Measurements from ENCODE around the gene GALNT16.
"Not testable (repeated sequence)": the region's sequence is repeated elsewhere in the genome, so short reads cannot be mapped to it uniquely, and the experiment has no call there.

Gene GALNT16

GRCh38 chr14:69259527-69260189 is at the start of gene GALNT16:
TSS of gene GALNT16 (plus strand) at chr14:69260158. CDS start at chr14:69260291, 133 bp downstream.
- DNase-seq: peak in 12 of 56 donors; percentile 14 to 55 (median 38)

- no peak for DNase-seq
These were observed 45.6 kb upstream of the GALNT16 start for GRCh38 chr14:69214393-69214792.

DNA sequence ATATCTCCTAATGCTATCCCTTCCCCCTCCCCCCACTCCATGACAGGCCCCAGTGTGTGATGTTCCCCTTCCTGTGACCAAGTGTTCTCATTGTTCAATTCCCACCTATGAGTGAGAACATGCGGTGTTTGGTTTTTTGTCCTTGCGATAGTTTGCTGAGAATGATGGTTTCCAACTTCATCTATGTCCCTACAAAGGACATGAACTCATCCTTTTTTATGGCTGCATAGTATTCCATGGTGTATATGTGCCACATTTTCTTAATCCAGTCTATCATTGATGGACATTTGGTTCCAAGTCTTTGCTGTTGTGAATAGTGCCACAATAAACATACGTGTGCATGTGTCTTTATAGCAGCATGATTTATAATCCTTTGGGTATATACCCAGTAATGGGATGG is 42.3 kb upstream of the GALNT16 start:
- DNase-seq: not testable (repeated sequence)

DNA sequence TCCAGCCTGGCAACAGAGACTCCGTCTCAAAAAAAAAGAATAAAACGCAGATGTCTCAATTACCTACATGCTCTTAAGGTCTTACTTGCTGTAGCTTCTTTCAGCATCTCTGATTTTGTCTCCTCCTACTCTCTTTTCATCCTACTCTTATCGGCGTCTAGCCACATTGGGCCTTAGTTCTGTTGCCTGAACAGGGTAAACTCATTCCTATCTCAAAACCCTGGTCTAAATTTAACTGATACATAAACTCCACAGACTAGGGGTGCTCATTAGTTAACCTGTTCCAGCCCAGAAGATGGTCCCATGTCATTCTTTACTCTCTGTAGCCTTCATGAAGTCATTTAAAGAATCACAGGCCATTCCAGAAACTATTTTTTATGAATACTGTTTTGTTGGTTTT is 35.0 kb upstream of the GALNT16 start:
- DNase-seq: no peak

DNA sequence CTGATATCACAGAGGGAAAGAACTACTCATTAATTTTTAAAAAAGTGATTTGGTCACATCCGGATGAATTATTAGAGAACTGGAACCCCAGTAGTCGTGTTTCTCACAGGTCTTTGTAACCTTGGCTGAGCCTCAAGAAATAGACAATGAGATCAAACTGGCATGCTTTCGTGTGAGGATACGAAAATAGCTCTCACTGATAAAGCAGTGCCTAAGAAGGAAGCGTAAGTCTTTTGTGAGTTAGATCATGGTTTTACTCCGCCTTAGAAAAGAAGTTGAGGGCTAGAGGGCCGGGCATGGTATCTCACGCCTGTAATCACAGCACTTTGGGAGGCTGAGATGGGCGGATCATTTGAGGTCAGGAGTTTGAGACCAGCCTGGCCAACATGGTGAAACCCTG is 33.8 kb upstream of the GALNT16 start:
- no peak for DNase-seq

- no peak for DNase-seq
These were observed 33.2 kb upstream of the GALNT16 start for GRCh38 chr14:69226736-69227135.

GRCh38 chr14:69231486-69231885 is 28.5 kb upstream of the GALNT16 start:
- no peak for DNase-seq

- no peak for DNase-seq
These were observed 27.6 kb upstream of the GALNT16 start for GRCh38 chr14:69232388-69232787.

DNA sequence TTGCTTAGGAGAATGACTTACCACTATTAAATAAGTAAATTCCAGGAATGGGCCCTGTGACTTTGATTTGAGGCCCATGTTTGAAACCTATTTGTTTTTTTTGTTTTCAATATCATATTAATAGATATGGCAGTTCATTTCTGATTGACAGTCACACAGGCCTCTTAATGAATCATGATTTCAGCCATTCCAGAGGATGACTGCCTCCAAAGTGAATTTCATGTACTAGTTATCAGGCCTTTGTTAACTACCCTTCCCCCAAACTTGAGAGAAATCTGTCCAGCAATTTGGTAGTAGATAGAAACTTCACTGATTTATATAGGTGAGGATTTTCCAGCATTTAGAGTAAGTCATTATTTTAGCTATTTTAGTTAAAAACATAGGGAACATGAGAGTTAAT is 25.9 kb upstream of the GALNT16 start:
- no peak for DNase-seq

GRCh38 chr14:69235708-69236107 is 24.2 kb upstream of the GALNT16 start:
- no peak for DNase-seq

GRCh38 chr14:69237142-69237541 is 22.8 kb upstream of the GALNT16 start:
- no peak for DNase-seq

GRCh38 chr14:69237584-69237983 is 22.4 kb upstream of the GALNT16 start:
- no peak for DNase-seq

GRCh38 chr14:69238883-69239282 is 21.1 kb upstream of the GALNT16 start:
- no peak for DNase-seq

DNA sequence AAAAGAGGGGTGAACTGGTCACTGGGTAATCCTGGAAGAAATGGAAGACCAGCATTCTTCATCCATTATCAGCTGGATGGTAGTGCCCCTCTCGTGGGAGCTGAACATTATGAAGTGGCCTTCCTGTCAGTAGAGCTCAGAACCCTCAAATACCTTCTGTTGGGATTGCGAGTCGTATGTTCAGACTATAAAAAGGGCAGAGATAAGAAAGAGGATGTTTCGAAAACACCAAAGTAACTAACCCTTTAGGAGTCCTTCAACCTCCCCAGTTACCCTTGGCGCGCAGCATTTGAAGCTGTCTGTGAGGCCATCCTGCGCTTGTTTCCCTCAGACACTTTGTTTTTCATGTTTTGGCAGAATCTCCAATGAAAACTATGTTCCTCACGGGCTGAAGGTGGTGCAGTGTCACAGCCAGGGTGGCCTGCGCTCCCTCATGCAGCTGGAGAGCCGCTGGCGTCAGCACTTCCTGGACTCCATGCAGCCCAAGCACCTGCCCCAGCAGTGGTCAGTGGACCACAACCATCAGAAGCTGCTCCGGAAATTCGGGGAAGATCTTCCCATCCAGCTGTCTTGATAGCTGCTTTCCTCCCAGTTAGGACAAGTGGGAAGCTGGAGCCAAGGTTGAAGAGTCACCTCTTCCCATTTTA is 19.3 kb upstream of the GALNT16 start:
- no peak for DNase-seq

DNA sequence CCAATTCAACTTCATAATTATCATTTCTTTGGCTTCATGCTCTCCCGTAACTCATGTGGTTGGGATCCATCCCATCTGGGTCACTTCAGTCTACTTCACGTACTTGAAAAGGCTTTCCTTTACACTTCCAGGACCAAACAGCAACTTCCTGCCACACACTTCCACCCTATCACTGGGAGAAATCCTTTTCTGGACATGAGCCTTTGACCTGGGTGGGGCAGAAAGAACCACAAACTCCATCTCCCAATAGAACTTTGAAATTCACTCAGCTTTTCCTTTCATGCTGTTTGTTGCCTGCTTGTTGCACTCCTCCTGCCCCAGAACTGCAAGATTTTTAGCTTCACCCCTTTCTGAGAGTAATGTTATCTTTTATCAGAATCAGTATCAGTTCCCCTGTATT is 18.4 kb upstream of the GALNT16 start:
- DNase-seq: no peak

DNA sequence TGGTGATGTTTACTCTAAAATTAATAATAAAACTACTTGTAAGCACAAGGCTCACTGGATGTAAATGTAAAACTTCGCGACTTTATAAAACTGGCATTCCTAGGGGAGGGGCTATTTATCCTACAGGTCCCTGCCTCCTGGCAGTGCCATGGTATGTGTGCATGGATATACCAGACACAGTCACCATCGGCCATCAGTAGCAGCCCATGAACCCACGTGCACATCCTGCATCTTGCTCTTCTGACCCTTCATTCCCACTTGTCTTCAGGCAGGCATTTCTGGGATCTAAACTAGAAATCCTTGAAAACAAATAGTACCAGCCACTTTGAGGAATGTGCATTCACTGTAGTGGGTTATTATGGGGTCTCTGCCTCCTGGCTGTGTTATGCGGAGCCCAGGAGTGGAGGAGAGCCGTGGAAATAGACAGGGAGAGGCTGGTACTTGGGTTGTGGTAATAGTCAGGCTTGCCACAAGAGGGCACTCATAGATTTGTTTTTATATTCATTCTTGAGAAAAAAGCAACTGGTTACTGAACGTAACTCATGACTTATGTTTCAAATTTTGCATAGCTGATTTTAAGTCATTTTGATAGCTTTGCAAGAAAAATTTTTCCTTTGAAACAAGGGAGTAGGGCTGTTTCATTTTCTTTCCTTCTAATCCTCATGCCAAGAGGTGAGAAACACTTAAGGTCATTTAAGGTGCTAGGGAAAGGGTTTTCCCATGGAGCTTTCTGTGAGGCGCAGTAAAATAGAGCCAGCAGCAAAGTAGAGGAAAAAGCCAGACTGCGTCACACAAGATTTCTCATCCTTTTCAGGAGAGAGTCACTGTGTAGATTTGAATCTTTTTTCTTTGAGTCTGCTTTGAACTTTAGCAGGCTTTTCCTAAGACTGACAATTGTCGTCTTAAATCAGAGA is 17.4 kb upstream of the GALNT16 start:
- DNase-seq: peak in 18 of 56 donors; percentile 8 to 75 (median 34)

DNA sequence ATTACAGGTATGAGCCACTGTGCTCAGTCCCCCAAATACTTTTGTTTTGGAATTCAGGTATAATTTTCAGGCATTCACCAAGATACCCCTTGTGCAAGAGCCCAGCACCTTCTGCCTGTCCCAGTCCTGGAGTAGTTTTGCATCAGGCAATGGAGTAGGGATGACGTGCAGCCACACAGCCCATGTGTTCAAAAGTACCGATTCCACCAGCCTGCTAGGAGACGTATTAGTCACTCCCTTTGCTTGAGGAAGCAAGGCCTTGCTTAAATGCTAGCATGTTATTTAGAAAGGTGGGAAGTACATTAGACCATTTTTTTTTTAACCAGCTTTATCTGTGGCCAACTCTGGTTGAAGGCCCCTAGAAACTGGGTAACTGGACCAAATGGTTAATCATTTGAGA is 15.0 kb upstream of the GALNT16 start:
- DNase-seq: no peak

GRCh38 chr14:69246331-69246730 is 13.6 kb upstream of the GALNT16 start:
- DNase-seq: no peak

GRCh38 chr14:69247676-69248440 is 12.1 kb upstream of the GALNT16 start:
- DNase-seq: no peak

GRCh38 chr14:69249603-69250002 is 10.4 kb upstream of the GALNT16 start:
- DNase-seq: no peak

GRCh38 chr14:69252851-69253250 is 7.1 kb upstream of the GALNT16 start:
- no peak for DNase-seq

- DNase-seq: no peak
These were observed 811 bp upstream of the GALNT16 start for GRCh38 chr14:69259168-69259526.
